ENCODE measurements around the gene AMACR. TPM values are rescaled to one million over a fixed set of nuclear protein-coding genes. Genes with fewer than 3 reads are reported as not detected.

The AMACR gene
- total RNA-seq, result 65.9 and 92.4 TPM in 2 replicates
- 57.3 and 68.6 TPM in 2 replicates for polyA plus RNA-seq

DNA sequence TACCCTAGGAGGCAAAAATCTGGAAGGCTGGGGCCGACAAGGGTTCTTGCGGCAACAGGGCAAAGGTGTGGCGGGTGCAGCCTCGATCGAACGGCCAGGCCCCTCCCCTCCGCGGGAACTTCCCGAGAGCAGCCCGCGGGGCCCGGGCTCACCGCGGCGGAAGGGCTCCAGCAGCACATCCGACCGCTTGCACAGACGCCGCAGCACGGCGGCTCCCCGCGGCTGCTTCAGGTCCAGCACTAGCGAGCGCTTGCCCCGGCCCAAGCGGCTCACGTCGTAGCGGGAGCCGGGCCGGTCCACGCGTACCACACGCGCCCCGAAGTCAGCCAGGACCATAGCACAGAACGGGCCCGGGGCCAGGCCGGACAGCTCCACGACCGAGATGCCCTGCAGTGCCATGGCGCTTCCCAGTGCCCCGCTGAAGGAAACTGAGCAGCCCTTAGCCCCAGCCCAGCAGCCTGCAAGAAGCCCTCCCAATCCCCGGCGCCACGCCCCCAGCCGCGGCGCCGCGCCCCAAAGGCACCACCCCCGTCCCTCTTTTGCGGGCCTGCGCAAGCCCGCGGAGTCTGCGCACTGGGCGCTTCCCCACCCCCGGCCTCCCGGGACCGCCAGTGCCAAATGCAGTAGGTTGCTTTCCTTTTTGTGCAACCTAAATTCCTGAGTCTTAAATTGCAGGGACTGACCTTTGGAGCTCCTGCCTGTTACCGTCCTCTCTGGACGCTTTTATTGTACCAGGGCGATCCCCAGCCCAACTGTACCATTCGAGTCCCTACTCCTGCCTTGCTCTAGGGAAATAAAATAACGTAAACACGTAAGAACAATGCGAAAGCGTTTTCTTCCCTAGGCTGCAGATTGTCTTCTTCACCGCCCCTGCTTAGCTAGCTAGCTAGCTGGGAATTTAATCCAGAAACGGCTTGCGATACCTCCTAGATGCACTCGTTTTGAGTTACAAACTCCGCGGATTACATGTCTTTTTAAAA lies at the start of gene AMACR:
Gene AMACR, minus strand, starts transcription at position 430 of the 980 bp plus-strand sequence. Its CDS starts 31 bp downstream, at position 399.
- under 1% methylated on average over 68 of the region's 76 CpGs for WGBS (ENCODE audit: low lambda C conversion rate, missing lambda C conversion rate)
- H4K20me1 ChIP-seq (ENCODE audit: insufficient read depth, poor library complexity, severe bottlenecking), result no peaks in the 10 kb centered on the region

DNA sequence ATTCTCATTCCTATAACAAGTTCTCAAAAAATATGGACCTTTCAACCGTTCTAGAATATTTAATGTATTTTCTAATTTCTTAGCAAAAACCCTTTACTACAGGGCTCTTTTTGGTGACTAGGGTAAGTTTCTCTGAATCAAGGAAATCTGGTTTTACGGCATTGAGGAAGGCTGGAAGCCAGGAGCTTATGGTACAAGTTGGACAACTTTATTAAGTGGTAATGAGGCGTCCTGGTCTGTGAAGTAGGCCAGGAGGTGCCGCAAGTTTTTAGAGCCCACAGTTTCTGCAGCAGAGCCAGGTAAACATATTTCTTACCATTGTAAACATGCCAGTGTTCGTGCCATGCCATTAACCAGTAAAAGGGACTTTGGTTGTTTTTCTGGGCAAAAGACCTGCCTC lies 49.7 kb upstream of the AMACR start:
- Histone ChIP-seq H3K4me2 (no peak overlapping the region), H4K20me1 (ENCODE audit: insufficient read depth, poor library complexity, severe bottlenecking) (no peaks in the 10 kb centered on the region), H3K9me3 (ENCODE audit: low read depth) (no peaks in the 10 kb centered on the region), H3K4me1 (ENCODE audit: insufficient read depth) (no peaks in the 10 kb centered on the region), H3K27ac (no peak overlapping the region), H3K4me3 (no peak overlapping the region), H3K36me3 (replicated peaks; ENCODE audit: insufficient read depth, low read depth) (no peaks in the 10 kb centered on the region), H3K9me2 (replicated peaks; ENCODE audit: insufficient read depth) (no peaks in the 10 kb centered on the region), H3K27me3 (no peaks in the 10 kb centered on the region), H3K79me2 (no peaks in the 10 kb centered on the region), H2AFZ (no peak overlapping the region)
- no peak for DNase-seq (ENCODE audit: low spot score)
- 88% methylated on average over 5 of the region's 5 CpGs for WGBS (ENCODE audit: low lambda C conversion rate, missing lambda C conversion rate)
- TF ChIP-seq EZH2phosphoT487 (IDR thresholded peaks at IDR 0.05; ENCODE audit: low read depth, severe bottlenecking, unreplicated experiment) (no peak), EZH2 (IDR thresholded peaks at IDR 0.05; ENCODE audit: borderline replicate concordance) (no peak)
- TF ChIP-seq, protein P1, sequence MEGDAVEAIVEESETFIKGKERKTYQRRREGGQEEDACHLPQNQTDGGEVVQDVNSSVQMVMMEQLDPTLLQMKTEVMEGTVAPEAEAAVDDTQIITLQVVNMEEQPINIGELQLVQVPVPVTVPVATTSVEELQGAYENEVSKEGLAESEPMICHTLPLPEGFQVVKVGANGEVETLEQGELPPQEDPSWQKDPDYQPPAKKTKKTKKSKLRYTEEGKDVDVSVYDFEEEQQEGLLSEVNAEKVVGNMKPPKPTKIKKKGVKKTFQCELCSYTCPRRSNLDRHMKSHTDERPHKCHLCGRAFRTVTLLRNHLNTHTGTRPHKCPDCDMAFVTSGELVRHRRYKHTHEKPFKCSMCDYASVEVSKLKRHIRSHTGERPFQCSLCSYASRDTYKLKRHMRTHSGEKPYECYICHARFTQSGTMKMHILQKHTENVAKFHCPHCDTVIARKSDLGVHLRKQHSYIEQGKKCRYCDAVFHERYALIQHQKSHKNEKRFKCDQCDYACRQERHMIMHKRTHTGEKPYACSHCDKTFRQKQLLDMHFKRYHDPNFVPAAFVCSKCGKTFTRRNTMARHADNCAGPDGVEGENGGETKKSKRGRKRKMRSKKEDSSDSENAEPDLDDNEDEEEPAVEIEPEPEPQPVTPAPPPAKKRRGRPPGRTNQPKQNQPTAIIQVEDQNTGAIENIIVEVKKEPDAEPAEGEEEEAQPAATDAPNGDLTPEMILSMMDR (IDR thresholded peaks at IDR 0.05; ENCODE audit: poor library complexity), result no peak

More for the DNA sequence above, at the start of gene AMACR:
- peak; percentile 95 for DNase-seq (ENCODE audit: low spot score)
- Histone ChIP-seq H3K79me2 (peaks cover 42% of the 10 kb centered on the region), H3K4me1 (ENCODE audit: insufficient read depth) (peaks cover 27% of the 10 kb centered on the region), H3K36me3 (replicated peaks; ENCODE audit: insufficient read depth, low read depth) (no peaks in the 10 kb centered on the region), H3K27ac (peak within 1 kb of the TSS; percentile 94), H3K9me3 (ENCODE audit: low read depth) (no peaks in the 10 kb centered on the region), H3K9me2 (replicated peaks; ENCODE audit: insufficient read depth) (no peaks in the 10 kb centered on the region), H3K27me3 (no peaks in the 10 kb centered on the region), H2AFZ (peak within 1 kb of the TSS; percentile 95), H3K4me3 (peak within 1 kb of the TSS; percentile 75), H3K4me2 (peak within 1 kb of the TSS; percentile 91)
- TF ChIP-seq EZH2phosphoT487 (IDR thresholded peaks at IDR 0.05; ENCODE audit: low read depth, severe bottlenecking, unreplicated experiment) (no peak), EZH2 (IDR thresholded peaks at IDR 0.05; ENCODE audit: borderline replicate concordance) (no peak)
- TF ChIP-seq, protein P1 (IDR thresholded peaks at IDR 0.05; ENCODE audit: poor library complexity), result no peak

DNA sequence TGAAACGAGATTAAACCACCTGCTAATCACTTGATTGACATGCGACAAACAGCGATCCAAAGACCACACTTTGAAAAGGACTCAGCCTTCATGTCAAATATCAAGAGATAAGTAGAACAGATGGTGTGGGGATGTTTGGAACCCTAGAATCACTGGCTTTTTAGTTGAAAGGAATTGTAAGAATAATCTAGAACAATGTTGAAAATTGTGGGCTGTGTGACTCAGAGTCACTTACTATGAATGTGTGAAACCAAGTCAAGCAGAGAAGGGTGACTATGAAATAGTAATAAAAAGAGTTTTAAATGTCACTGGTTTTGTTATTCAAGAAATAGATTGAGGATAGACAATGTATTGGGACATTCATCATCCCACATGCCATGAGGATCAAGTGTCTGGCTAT lies 49.3 kb upstream of the AMACR start:
- H3K9me2 ChIP-seq (replicated peaks; ENCODE audit: insufficient read depth), result no peaks in the 10 kb centered on the region
- WGBS (ENCODE audit: low lambda C conversion rate, missing lambda C conversion rate), result 99% methylated on average over 3 of the region's 3 CpGs
- H2AFZ ChIP-seq, result no peak overlapping the region
- H3K36me3 ChIP-seq (replicated peaks; ENCODE audit: insufficient read depth, low read depth), result no peaks in the 10 kb centered on the region
- H3K9me3 ChIP-seq (ENCODE audit: low read depth), result no peaks in the 10 kb centered on the region
- no peak overlapping the region for H3K4me2 ChIP-seq
- no peaks in the 10 kb centered on the region for H3K4me1 ChIP-seq (ENCODE audit: insufficient read depth)
- H3K27ac ChIP-seq, result no peak overlapping the region
- TF ChIP-seq EZH2phosphoT487 (IDR thresholded peaks at IDR 0.05; ENCODE audit: low read depth, severe bottlenecking, unreplicated experiment), result no peak
- TF ChIP-seq, protein P1 (IDR thresholded peaks at IDR 0.05; ENCODE audit: poor library complexity), result no peak
- TF ChIP-seq EZH2 (IDR thresholded peaks at IDR 0.05; ENCODE audit: borderline replicate concordance), result no peak
- no peak for DNase-seq (ENCODE audit: low spot score)
- no peaks in the 10 kb centered on the region for H3K79me2 ChIP-seq
- no peak overlapping the region for H3K4me3 ChIP-seq
- H3K27me3 ChIP-seq, result no peaks in the 10 kb centered on the region
- no peaks in the 10 kb centered on the region for H4K20me1 ChIP-seq (ENCODE audit: insufficient read depth, poor library complexity, severe bottlenecking)

All from hepatocyte (in vitro differentiated cells).